ENCODE results near the gene EYA4. TPM values are rescaled to one million over a fixed set of nuclear protein-coding genes. Genes with fewer than 3 reads are reported as not detected.

The EYA4 gene
- total RNA-seq, 4 donors from 2014 or later: 0.09 to 1.1 (median 0.61) TPM

DNA sequence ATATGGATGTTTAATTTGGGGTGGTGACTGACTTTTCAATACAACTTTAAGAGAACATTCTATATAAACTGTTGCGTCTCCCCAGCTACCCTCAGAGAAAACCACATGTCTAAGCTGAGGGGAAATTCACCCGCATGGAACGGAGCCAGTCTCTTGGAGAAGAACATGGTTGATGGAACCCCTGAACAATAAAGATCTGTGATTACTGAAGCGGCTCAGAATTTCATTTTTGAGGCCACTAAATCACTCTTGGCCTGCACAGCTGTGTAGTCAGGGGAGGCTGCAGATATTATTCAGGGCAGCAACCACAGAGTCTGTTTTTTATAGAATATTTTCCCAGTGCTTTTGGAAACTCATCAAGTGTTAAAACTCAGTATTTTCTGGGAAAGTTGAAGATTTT, 73.8 kb downstream of the EYA4 start:
- H3K27ac ChIP-seq: no peak overlapping the region
- no peak for DNase-seq
- intact Hi-C loops (cut with DNase I): no loop called here
- no peaks in the 10 kb centered on the region for H3K36me3 ChIP-seq
- WGBS, 2 donors: 61 to 84% methylated on average over 4 of the region's 4 CpGs
- H3K4me3 ChIP-seq: no peak overlapping the region
- TF ChIP-seq POLR2A (IDR thresholded peaks at IDR 0.05): no peak
- no peak for TF ChIP-seq CTCF (IDR thresholded peaks at IDR 0.05)
- no peaks in the 10 kb centered on the region for H3K4me1 ChIP-seq
- H3K9me3 ChIP-seq: no peaks in the 10 kb centered on the region
- no peaks in the 10 kb centered on the region for H3K27me3 ChIP-seq

DNA sequence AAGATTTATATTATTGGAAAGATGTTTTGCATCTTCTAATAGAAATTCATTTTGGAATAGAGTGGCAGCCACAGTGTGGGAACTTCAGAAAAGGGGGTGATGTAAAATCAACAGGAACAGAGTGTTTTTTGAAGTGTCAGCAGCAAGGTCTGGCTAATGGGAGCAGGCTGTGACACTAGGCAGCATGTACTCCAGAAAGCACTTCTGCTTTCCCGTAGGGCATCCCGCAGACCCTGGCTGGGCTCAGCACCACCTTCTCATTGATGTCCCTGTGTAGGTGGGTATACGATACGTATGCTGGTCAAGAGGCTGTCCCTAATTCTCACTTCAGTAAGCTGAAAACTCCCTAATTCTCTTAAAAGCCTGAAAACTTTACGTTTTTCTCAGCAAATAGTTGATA, 74.7 kb downstream of the EYA4 start:
- TF ChIP-seq CTCF (IDR thresholded peaks at IDR 0.05): no peak
- TF ChIP-seq POLR2A (IDR thresholded peaks at IDR 0.05): no peak
- WGBS, 2 donors: 61 to 64% methylated on average over 5 of the region's 5 CpGs

DNA sequence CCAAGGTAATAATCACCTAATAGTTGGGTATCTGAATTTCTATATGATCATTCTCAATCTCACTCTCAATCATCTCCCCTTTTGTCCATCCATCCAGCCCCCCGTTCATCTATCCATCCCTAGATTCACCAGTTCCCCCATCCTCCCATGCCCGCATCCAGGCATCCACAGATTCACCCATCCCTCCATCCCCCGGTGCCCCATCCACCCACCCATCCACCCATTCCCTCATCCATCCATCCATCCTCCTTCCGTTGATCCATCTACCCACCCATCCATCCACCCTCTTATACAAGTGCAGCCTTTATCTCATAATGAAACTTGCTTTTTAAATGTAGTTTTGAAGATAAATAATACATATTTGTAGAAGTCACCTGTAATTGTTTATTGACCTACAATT, 76.5 kb downstream of the EYA4 start:
- H3K27me3 ChIP-seq: no peaks in the 10 kb centered on the region
- no peak overlapping the region for H3K27ac ChIP-seq
- no peak for DNase-seq
- WGBS, 2 donors: 81 to 82% methylated on average over 4 of the region's 4 CpGs
- TF ChIP-seq POLR2A (IDR thresholded peaks at IDR 0.05) (no peak), CTCF (IDR thresholded peaks at IDR 0.05) (no peak)
- no peaks in the 10 kb centered on the region for H3K36me3 ChIP-seq
- H3K9me3 ChIP-seq: no peaks in the 10 kb centered on the region
- intact Hi-C loops (cut with DNase I): no loop called here
- no peaks in the 10 kb centered on the region for H3K4me1 ChIP-seq
- H3K4me3 ChIP-seq: no peak overlapping the region

More for the DNA sequence above, 74.7 kb downstream of the EYA4 start:
- Histone ChIP-seq H3K36me3 (no peaks in the 10 kb centered on the region), H3K27me3 (no peaks in the 10 kb centered on the region), H3K4me3 (no peak overlapping the region), H3K4me1 (no peaks in the 10 kb centered on the region), H3K27ac (no peak overlapping the region), H3K9me3 (no peaks in the 10 kb centered on the region)
- no peak for DNase-seq
- intact Hi-C loops (cut with DNase I): no loop called here

- Histone ChIP-seq H3K9me3 (no peaks in the 10 kb centered on the region), H3K36me3 (no peaks in the 10 kb centered on the region), H3K4me1 (no peaks in the 10 kb centered on the region), H3K4me3 (no peak overlapping the region), H3K27me3 (no peaks in the 10 kb centered on the region), H3K27ac (no peak overlapping the region)
- DNase-seq: no peak
- intact Hi-C loops (cut with DNase I): no loop called here
- WGBS, 2 donors: 74 to 78% methylated on average over 9 of the region's 9 CpGs
- TF ChIP-seq POLR2A (IDR thresholded peaks at IDR 0.05) (no peak), CTCF (IDR thresholded peaks at IDR 0.05) (no peak)
These were observed 85.4 kb downstream of the EYA4 start for GRCh38 chr6:133326584-133326983.

- no peaks in the 10 kb centered on the region for H3K27me3 ChIP-seq
- H3K4me1 ChIP-seq: no peaks in the 10 kb centered on the region
- no peak for DNase-seq
- WGBS, 2 donors: 67% methylated on average over 3 of the region's 3 CpGs
- intact Hi-C loops (cut with DNase I): no loop called here
- no peaks in the 10 kb centered on the region for H3K9me3 ChIP-seq
- no peaks in the 10 kb centered on the region for H3K36me3 ChIP-seq
- no peak overlapping the region for H3K4me3 ChIP-seq
- TF ChIP-seq POLR2A (IDR thresholded peaks at IDR 0.05) (no peak), CTCF (IDR thresholded peaks at IDR 0.05) (no peak)
- H3K27ac ChIP-seq: no peak overlapping the region
These were observed 92.7 kb downstream of the EYA4 start for GRCh38 chr6:133333852-133334251.

Data from esophagus squamous epithelium (tissue), 5 donors.